Gastroesophageal sphincter (tissue), 4 donors: ENCODE data around the gene ACTN2. TPM values are rescaled to one million over a fixed set of nuclear protein-coding genes. Genes with fewer than 3 reads are reported as not detected.

Experiments
- ATAC-seq: fragments of 150-250 bp; one replicate; pipeline ENCODE4 v1.9.1; 2016; ENCODE audit warnings: mild to moderate bottlenecking, moderate library complexity
- H3K27ac ChIP-seq, 4 donors: fragments of 200-600 bp; sonication (generic) in 3 of 4; 1 replicate in 3 of 4; 2 replicates in 1 of 4; pipeline ENCODE4 v1.5.1; 2016 to 2019
- H3K27me3 ChIP-seq: fragments of 200-600 bp; sonication (generic); one replicate; pipeline ENCODE4 v1.5.1; 2019
- H3K36me3 ChIP-seq, 2 donors: fragments of 200-600 bp; sonication (generic); one replicate each; pipeline ENCODE4 v1.5.1; 2019; ENCODE audit warnings: control low read depth in 1 of 2
- H3K4me1 ChIP-seq, 3 donors: fragments of 200-600 bp; sonication (generic); 1 replicate in 2 of 3; 2 replicates in 1 of 3; pipeline ENCODE4 v1.5.1; 2016 to 2019; ENCODE audit warnings: control low read depth in 2 of 3
- H3K4me3 ChIP-seq, 2 donors: fragments of 200-600 bp; sonication (generic); one replicate each; pipeline ENCODE4 v1.5.1; 2019; ENCODE audit warnings: mild to moderate bottlenecking in 1 of 2, moderate library complexity in 1 of 2
- H3K9me3 ChIP-seq, 3 donors: fragments of 200-600 bp; sonication (generic); one replicate each; pipeline ENCODE4 v1.5.1; 2017 to 2019; ENCODE audit warnings: control low read depth in 2 of 3
- CTCF ChIP-seq, 4 experiments: fragments of 200-600 bp in 2 of 4; fragments of 450-650 bp in 2 of 4; sonication (generic) in 1 of 4; IDR thresholded peaks; one replicate each; pipeline ENCODE4 v1.5.1; 2017 to 2019; ENCODE audit warnings: antibody characterized with exemption in 4 of 4, mild to moderate bottlenecking in 2 of 4, moderate library complexity in 2 of 4
- EP300 ChIP-seq: sonication (generic); formaldehyde crosslinking; IDR thresholded peaks from one replicate; pipeline ENCODE4 v1.6.1; 2017; ENCODE audit warnings: antibody characterized with exemption, mild to moderate bottlenecking
- POLR2A ChIP-seq, 2 donors: fragments of 450-650 bp; IDR thresholded peaks; one replicate each; pipeline ENCODE4 v1.6.1; 2017; ENCODE audit warnings: antibody characterized with exemption in 2 of 2, mild to moderate bottlenecking in 2 of 2, moderate library complexity in 1 of 2
- POLR2AphosphoS5 ChIP-seq: sonication (generic); formaldehyde crosslinking; IDR thresholded peaks from one replicate; pipeline ENCODE4 v1.6.1; 2017; ENCODE audit warnings: antibody characterized with exemption
- WGBS, 2 donors: methylation state at CpG; one replicate each; pipeline ENCODE4 v1.1.5; 2018; ENCODE audit warnings: low coverage in 1 of 2; 5-methylcytosine and 5-hydroxymethylcytosine counted together
- total RNA-seq, 4 donors: library from RNA; depleted of rRNA; stranded (reverse); fragments of >200 nt; gene quantifications; one replicate each; pipeline ENCODE4 v1.1.0, GENCODE V29; 2016

ACTN2 gene
- total RNA-seq, 4 donors from 2014 or later = 5.7 to 21.3 (median 14.1) TPM

DNA sequence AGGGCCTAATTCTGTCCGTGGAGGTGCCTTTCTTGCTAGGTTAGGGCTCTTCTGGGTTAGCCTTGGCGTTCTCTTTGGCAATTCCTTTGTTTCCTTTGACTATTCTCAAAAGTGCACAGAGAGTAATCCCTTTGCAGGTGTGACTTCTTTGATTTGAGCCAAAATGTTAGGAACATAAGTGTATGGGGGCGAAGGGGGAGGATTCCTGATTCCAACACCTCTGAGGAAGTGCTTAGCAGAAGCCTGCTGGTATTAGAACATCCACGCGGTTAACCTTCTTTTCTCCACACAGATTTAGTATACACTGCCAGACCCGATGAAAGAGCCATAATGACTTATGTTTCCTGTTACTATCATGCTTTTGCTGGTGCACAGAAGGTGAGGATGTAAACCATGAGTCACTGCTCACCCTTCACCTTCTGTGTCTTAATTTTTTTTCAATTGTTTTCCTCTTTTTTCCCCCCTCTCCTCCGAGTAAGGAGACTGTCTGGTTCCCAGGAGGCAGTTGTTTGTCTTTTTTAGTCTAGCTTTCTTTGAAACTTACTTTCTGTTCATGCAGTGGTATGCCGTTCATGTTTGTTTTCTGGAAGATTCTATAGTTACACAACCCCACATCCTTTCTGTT, 48.0 kb downstream of the ACTN2 start:
- Histone ChIP-seq H3K9me3 (no peaks in the 10 kb centered on the region), H3K4me3 (no peak overlapping the region), H3K27me3 (no peaks in the 10 kb centered on the region), H3K27ac (no peak overlapping the region), H3K4me1 (peaks cover 0 to 8% (median 0%) of the 10 kb centered on the region in 3 donors), H3K36me3 (peaks cover 0 to 7% of the 10 kb centered on the region in 2 donors)
- ATAC-seq = no peak
- TF ChIP-seq CTCF (IDR thresholded peaks at IDR 0.05) = no peak
- TF ChIP-seq POLR2AphosphoS5 = no peak
- TF ChIP-seq EP300 = no peak
- WGBS, 2 donors = 49 to 65% methylated on average over 5 to 8 of the region's 8 CpGs

- Histone ChIP-seq H3K27ac (no peak overlapping the region), H3K36me3 (peaks cover 0 to 26% of the 10 kb centered on the region in 2 donors), H3K4me3 (no peak overlapping the region), H3K9me3 (no peaks in the 10 kb centered on the region), H3K4me1 (peaks cover 0 to 8% (median 0%) of the 10 kb centered on the region in 3 donors), H3K27me3 (no peaks in the 10 kb centered on the region)
- 90 to 94% methylated on average over 14 of the region's 15 CpGs for WGBS, 2 donors
- TF ChIP-seq POLR2AphosphoS5 (no peak), CTCF (IDR thresholded peaks at IDR 0.05) (no peak), EP300 (no peak), POLR2A (IDR thresholded peaks at IDR 0.05) (no peak)
- no peak for ATAC-seq
Measured at GRCh38 chr1:236736761-236737160, 50.5 kb downstream of the ACTN2 start.

- Histone ChIP-seq H3K4me1 (no peaks in the 10 kb centered on the region), H3K27ac (no peak overlapping the region), H3K9me3 (no peaks in the 10 kb centered on the region), H3K27me3 (no peaks in the 10 kb centered on the region), H3K4me3 (no peak overlapping the region), H3K36me3 (peaks cover 0 to 46% of the 10 kb centered on the region in 2 donors)
- ATAC-seq = no peak
- WGBS, 2 donors = 72 to 100% methylated on average over 2 to 11 of the region's 11 CpGs
- TF ChIP-seq EP300 (no peak), CTCF (IDR thresholded peaks at IDR 0.05) (no peak), POLR2A (IDR thresholded peaks at IDR 0.05) (no peak), POLR2AphosphoS5 (no peak)
Measured at GRCh38 chr1:236741753-236742152, 55.5 kb downstream of the ACTN2 start.

GRCh38 chr1:236742421-236743160, 56.3 kb downstream of the ACTN2 start:
- 92 to 93% methylated on average over 2 to 10 of the region's 10 CpGs for WGBS, 2 donors
- H3K4me1 ChIP-seq = no peaks in the 10 kb centered on the region
- no peaks in the 10 kb centered on the region for H3K27me3 ChIP-seq
- H3K4me3 ChIP-seq = no peak overlapping the region
- H3K36me3 ChIP-seq = peaks cover 0 to 44% of the 10 kb centered on the region in 2 donors
- no peak overlapping the region for H3K27ac ChIP-seq
- no peak for TF ChIP-seq EP300
- no peak for TF ChIP-seq POLR2A (IDR thresholded peaks at IDR 0.05)
- no peak for TF ChIP-seq CTCF (IDR thresholded peaks at IDR 0.05)
- TF ChIP-seq POLR2AphosphoS5 = no peak
- no peaks in the 10 kb centered on the region for H3K9me3 ChIP-seq
- ATAC-seq = no peak

- Histone ChIP-seq H3K9me3 (no peaks in the 10 kb centered on the region), H3K27me3 (no peaks in the 10 kb centered on the region), H3K4me1 (no peaks in the 10 kb centered on the region), H3K27ac (no peak overlapping the region), H3K36me3 (peaks cover 0 to 36% of the 10 kb centered on the region in 2 donors), H3K4me3 (no peak overlapping the region)
- 100% methylated on average over 2 to 4 of the region's 22 CpGs for WGBS, 2 donors
- no peak for ATAC-seq
- TF ChIP-seq POLR2A (IDR thresholded peaks at IDR 0.05) = no peak
- no peak for TF ChIP-seq CTCF (IDR thresholded peaks at IDR 0.05)
- no peak for TF ChIP-seq POLR2AphosphoS5
- TF ChIP-seq EP300 = no peak
Measured at GRCh38 chr1:236744533-236744932, 58.2 kb downstream of the ACTN2 start.
